Body of pancreas (tissue), 4 donors: ENCODE data around the gene GAMT.

Experiments
- POLR2A ChIP-seq, 3 donors: fragments of 450-650 bp; IDR thresholded peaks; one replicate each; pipeline ENCODE4 v1.6.1; 2016; ENCODE audit warnings: antibody characterized with exemption in 3 of 3, mild to moderate bottlenecking in 2 of 3
- TF ChIP-seq, protein P1 (sequence below), 7 experiments: fragments of 450-650 bp in 4 of 7; fragments of 200-600 bp in 3 of 7; sonication (generic) in 3 of 7; IDR thresholded peaks; one replicate each; pipeline ENCODE4 v1.5.1; 2016 to 2019; ENCODE audit warnings: antibody characterized with exemption in 7 of 7

DNA sequence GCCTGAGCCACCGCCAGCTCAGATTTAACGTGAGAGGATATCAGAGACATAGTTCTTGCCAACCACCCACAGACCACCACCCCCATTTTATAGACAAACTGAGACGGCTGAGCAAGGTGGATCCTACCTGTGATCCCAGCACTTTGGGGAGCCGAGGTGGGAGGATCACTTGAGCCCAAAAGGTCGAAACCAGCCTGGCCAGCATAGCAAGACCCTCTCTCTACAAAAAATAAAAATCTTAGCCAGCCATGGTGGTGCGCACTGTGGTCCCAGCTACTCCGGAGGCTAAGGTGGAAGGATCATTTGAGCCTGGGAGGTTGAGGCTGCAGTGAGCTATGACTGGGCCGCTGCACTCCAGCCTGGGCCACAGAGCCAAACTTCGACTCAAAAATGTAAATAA is 48.2 kb downstream of the GAMT start:
- TF ChIP-seq, protein P1, sequence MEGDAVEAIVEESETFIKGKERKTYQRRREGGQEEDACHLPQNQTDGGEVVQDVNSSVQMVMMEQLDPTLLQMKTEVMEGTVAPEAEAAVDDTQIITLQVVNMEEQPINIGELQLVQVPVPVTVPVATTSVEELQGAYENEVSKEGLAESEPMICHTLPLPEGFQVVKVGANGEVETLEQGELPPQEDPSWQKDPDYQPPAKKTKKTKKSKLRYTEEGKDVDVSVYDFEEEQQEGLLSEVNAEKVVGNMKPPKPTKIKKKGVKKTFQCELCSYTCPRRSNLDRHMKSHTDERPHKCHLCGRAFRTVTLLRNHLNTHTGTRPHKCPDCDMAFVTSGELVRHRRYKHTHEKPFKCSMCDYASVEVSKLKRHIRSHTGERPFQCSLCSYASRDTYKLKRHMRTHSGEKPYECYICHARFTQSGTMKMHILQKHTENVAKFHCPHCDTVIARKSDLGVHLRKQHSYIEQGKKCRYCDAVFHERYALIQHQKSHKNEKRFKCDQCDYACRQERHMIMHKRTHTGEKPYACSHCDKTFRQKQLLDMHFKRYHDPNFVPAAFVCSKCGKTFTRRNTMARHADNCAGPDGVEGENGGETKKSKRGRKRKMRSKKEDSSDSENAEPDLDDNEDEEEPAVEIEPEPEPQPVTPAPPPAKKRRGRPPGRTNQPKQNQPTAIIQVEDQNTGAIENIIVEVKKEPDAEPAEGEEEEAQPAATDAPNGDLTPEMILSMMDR (IDR thresholded peaks at IDR 0.05) = no peak
- TF ChIP-seq POLR2A (IDR thresholded peaks at IDR 0.05) = no peak
